ENCODE results near the gene ZEB2. TPM values are rescaled to one million over a fixed set of nuclear protein-coding genes. Genes with fewer than 3 reads are reported as not detected.

The ZEB2 gene
- total RNA-seq, 2 donors from 2014 or later: 181 to 248 TPM

DNA sequence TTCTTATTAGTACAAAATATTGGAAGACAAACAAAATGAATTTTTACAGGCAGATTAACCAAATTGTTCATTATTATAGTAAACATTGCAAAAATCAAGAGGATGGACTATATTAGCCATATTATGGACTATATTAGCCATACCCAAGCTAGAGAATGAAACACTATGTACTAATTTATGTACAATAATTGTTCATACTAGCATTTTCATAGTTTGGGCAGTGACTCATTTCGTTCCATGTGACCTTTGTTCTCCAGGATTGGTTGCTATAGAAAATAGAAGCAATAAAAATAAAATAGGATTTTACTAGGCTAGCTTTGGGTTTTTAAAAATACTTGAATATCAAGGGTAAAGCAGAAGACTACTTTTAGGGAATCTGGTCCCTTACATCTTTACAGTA is 176.8 kb downstream of the ZEB2 start:
- Mint-ChIP-seq H3K4me3 (no peak overlapping the region), H3K36me3 (no peaks in the 10 kb centered on the region), H3K4me1 (ENCODE audit: low read depth in 2 of 2) (peaks cover 7 to 8% of the 10 kb centered on the region in 2 donors), H3K9me3 (no peaks in the 10 kb centered on the region), H3K27me3 (no peaks in the 10 kb centered on the region), H3K27ac (no peak overlapping the region)
- ATAC-seq (peak in 1 of 2 donors; percentile 57), DNase-seq (ENCODE audit: low spot score) (no peak)

DNA sequence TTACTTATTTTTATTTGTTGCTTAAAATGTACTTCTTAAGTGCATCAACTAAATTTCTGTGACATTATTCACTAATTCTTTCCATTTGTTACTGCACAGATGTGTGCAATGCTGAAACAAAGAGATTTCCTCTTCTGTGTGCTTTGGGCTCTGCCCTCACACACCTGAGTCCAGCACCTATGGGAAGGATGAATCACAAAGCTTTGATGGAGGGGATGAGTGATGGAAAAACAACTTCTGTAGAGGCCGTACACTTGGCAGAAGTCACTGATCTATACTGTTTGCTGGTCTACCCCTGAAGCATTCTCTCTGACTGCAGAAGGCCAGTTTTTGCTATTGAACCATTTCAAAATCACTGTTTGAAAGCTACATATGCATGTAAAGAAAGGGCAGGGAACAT is 178.4 kb downstream of the ZEB2 start:
- Mint-ChIP-seq H3K4me1 (ENCODE audit: low read depth in 2 of 2) (peaks cover 4 to 9% of the 10 kb centered on the region in 2 donors), H3K27me3 (no peaks in the 10 kb centered on the region), H3K27ac (no peak overlapping the region), H3K36me3 (no peaks in the 10 kb centered on the region), H3K4me3 (no peak overlapping the region), H3K9me3 (no peaks in the 10 kb centered on the region)
- ATAC-seq (no peak), DNase-seq (ENCODE audit: low spot score) (no peak)

DNA sequence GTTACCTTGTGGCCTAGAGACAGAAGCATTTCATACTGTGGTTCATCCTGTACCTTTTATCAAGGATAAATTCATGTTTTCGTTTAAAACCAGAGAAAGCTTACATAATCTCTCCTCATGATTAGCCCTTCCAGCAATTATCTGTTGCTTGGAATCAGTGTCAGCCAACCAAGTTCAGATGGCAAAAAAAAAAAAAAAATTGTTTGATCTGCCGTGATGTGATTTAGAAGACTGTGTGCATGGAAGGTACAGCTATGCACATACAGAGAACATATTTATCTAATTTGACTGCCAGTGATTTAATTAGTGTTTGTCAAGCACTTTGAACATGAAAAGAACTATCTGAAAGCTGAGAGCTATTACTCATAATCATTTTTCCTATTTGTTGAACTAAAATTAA is 180.9 kb downstream of the ZEB2 start:
- peaks cover 4 to 12% of the 10 kb centered on the region in 2 donors for H3K4me1 Mint-ChIP-seq (ENCODE audit: low read depth in 2 of 2)
- no peak overlapping the region for H3K27ac Mint-ChIP-seq
- H3K36me3 Mint-ChIP-seq: no peaks in the 10 kb centered on the region
- DNase-seq (ENCODE audit: low spot score): no peak
- no peaks in the 10 kb centered on the region for H3K27me3 Mint-ChIP-seq
- H3K4me3 Mint-ChIP-seq: no peak overlapping the region
- H3K9me3 Mint-ChIP-seq: no peaks in the 10 kb centered on the region
- ATAC-seq: no peak

DNA sequence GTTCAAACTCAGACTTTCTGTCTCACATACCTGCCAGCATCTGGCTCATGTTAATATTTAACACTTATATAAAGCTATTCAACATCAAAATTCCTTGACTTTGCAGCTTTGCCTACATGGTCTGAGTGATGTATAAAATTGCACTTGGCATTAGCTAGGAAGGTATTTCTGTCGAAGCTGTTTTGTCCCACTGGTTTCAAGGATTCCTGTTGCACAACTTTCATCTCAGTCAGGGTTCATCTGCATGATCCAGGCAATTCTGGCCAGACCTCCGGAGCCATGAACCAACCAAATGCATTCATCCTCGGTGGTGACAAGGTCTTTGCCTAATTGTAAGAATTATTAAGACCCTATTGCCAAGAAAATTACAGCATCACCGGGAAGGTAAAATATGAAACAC is 185.4 kb downstream of the ZEB2 start:
- DNase-seq (ENCODE audit: low spot score) (no peak), ATAC-seq (no peak)
- Mint-ChIP-seq H3K36me3 (peaks cover 10% of the 10 kb centered on the region), H3K27me3 (no peaks in the 10 kb centered on the region), H3K9me3 (no peaks in the 10 kb centered on the region), H3K27ac (no peak overlapping the region), H3K4me1 (ENCODE audit: low read depth in 2 of 2) (peaks cover 29 to 34% of the 10 kb centered on the region in 2 donors), H3K4me3 (no peak overlapping the region)

All from natural killer cell treated with Interleukin-12 subunit alpha and Interleukin-12 subunit beta and Interleukin-15 and Interleukin-18, amount 100 ng/mL, for 72 hours (primary cell).